CD4-positive, alpha-beta T cell treated with Interleukin-21 for 1 hour (primary cell): ENCODE data around the gene ANKRD60.

Experiments
- DNase-seq: peaks from one replicate; pipeline ENCODE4 v3.0.0-alpha.2; 2020

Gene ANKRD60

GRCh38 chr20:58244517-58245030 is 16.1 kb upstream of the ANKRD60 start:
- DNase-seq = no peak

GRCh38 chr20:58243653-58244410 is 15.4 kb upstream of the ANKRD60 start:
- DNase-seq = no peak

- DNase-seq = no peak
Measured at GRCh38 chr20:58242824-58243223, 14.4 kb upstream of the ANKRD60 start.

GRCh38 chr20:58241766-58242465 is 13.5 kb upstream of the ANKRD60 start:
- no peak for DNase-seq

GRCh38 chr20:58240471-58240870 is 12.0 kb upstream of the ANKRD60 start:
- DNase-seq = no peak

- DNase-seq = no peak
Measured at GRCh38 chr20:58239216-58239615, 10.8 kb upstream of the ANKRD60 start.

GRCh38 chr20:58238490-58238889 is 10.0 kb upstream of the ANKRD60 start:
- DNase-seq = no peak

- DNase-seq = no peak
Measured at GRCh38 chr20:58237318-58238132, 9.1 kb upstream of the ANKRD60 start.

GRCh38 chr20:58236612-58237317 is 8.3 kb upstream of the ANKRD60 start:
- DNase-seq = peak; percentile 84

GRCh38 chr20:58235010-58235409 is 6.6 kb upstream of the ANKRD60 start:
- DNase-seq = peak; percentile 19

GRCh38 chr20:58233881-58234528 is 5.6 kb upstream of the ANKRD60 start:
- DNase-seq = peak; percentile 48

GRCh38 chr20:58233393-58233792 is 4.9 kb upstream of the ANKRD60 start:
- DNase-seq = no peak

- peak; percentile 30 for DNase-seq
Measured at GRCh38 chr20:58231683-58232082, 3.2 kb upstream of the ANKRD60 start.

- no peak for DNase-seq
Measured at GRCh38 chr20:58229198-58229798, 845 bp upstream of the ANKRD60 start.

- DNase-seq = no peak
Measured at GRCh38 chr20:58228103-58228483, 360 bp downstream of the ANKRD60 start.

GRCh38 chr20:58227391-58228102 is 906 bp downstream of the ANKRD60 start:
- no peak for DNase-seq

- DNase-seq = no peak
Measured at GRCh38 chr20:58225452-58226200, 2.8 kb downstream of the ANKRD60 start.

- DNase-seq = no peak
Measured at GRCh38 chr20:58224974-58225373, 3.5 kb downstream of the ANKRD60 start.

GRCh38 chr20:58224097-58224496 is 4.4 kb downstream of the ANKRD60 start:
- no peak for DNase-seq

GRCh38 chr20:58223358-58223941 is 5.0 kb downstream of the ANKRD60 start:
- DNase-seq = no peak
